DMS 273 (cell line): ENCODE data around the gene CNNM2.
"Not testable (repeated sequence)": the region's sequence is repeated elsewhere in the genome, so short reads cannot be mapped to it uniquely, and the experiment has no call there.

ENCODE experiments used
- DNase-seq: peaks from one replicate; lab custom pipeline; 2025; ENCODE audit not compliant: unreplicated experiment; lab: John Stamatoyannopoulos, UW

CNNM2 gene

DNA sequence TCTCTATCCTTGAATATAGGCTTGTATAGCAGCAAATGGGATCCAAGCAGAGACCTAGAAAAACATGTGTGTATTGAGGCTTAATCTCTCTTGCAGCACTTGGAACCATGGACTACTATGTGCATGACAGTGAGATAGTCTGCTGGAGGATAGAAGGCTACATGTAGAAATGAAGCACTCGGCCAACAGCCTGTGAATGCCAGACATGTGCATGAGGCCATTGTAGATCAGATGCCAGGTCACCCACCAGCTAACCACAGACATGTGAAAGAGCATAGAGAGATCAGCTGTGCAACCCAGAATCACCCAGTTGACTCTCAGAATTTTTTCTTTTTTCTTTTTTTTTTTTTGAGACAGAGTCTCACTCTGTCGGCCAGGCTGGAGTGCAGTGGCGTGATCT is 184.1 kb downstream of the CNNM2 start:
- no peak for DNase-seq

DNA sequence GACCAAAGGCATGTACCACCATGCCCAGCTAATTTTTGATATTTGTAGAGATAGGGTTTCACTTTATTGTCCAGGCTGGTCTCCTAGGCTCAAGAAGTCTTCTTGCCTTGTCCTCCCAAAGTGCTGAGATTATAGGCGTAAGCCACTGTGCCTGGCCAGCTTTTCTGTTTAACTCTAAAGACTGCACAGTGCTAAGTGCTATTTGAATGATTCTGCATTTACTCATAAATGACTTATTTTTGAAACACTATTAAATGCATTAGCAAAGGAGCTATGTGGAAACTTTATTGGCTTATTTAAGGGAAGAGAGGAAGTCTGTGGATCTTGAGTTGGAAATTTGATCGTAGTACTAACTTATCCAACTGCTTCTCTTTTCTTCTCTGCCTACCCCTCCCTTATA is 185.9 kb downstream of the CNNM2 start:
- DNase-seq = no peak

DNA sequence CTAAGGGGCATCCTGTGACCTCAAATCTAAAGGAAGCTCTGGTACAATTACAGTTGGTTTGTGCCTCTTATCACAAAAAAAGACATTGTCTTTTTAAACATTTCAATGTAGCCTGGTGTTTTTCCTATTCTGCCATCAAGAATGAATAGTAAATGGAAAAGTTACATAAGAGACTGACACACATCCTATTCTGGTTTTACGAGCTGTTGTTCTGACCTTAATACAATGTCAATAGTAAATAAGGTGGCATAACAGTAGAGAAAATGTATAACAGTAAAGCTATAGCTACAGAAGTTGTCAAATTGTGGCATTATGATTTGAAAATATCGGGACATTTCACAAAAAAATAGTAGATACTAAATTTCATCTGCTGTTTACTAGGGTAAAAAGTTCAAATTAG is 186.6 kb downstream of the CNNM2 start:
- no peak for DNase-seq

DNA sequence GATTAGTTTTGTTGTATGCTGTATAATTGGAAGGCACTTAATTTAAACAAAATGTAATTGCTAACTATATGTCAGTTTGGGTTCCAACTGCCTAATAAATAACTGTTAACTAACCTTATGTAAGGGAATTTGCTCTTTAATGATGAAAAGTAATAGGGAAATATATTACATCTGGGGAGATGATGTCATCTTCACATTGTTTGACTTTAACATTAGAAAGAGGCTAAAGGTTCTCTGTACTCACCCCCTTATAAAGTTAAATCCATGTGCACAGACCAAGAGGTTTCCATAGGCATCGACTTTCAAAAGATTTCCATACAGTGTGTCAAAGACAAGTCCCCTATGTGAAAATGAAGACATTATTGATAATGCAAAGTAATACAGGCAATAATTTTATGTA is 187.4 kb downstream of the CNNM2 start:
- DNase-seq = no peak

DNA sequence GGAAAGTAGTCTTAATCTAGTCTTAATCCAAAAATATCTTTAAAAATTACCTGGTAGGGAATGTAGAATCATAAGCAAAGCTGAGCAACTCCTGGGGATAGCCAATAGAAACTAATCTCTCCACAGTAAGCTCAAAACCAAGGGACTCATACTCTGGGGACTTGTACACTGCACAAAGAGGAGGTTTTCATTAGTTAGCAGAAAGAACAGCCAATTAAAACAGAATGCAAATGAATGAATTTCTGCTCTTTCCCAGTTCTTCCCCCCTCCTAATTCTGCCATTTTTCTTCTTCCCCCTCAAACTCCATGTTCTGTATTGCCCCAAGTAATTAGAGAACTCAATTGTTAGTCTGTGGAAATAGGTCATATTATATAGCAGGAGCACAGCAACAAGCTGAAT is 188.4 kb downstream of the CNNM2 start:
- DNase-seq = no peak

DNA sequence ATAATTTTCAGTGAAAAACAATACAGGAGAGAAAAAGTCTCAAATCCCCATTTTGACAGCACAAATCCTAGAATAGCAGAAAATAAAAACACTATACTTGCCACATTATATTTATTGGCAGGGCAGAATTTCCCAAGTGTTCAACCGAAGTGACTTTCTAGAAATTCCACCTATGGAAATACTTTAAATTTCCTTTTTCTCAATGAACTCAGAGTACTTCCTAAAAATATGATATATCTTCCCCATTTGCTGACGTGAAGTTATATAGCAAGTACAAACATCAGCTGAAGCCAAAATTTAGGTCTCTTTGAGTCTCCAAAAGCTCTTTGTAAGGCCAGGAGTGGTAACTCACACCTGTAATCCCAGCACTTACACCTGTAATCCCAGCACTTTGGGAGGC is 191.7 kb downstream of the CNNM2 start:
- no peak for DNase-seq

DNA sequence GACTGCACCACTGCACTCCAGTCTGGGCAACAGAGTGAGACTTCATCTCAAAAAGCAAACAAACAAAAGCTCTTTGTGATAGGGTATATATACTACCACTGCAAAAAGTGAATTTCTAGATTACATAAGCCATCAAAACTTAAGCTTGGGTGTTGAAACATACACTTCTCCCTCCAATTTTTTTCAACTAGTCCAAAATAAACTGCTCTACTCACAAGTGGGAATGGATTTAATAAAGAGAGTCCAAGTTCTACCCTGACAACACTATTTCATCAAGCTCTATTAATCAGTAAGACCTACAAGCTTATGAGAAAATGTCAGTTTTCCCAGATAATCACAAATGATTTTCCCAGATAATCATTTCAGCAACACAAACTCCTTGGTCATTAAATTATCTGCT is 192.3 kb downstream of the CNNM2 start:
- DNase-seq = no peak

DNA sequence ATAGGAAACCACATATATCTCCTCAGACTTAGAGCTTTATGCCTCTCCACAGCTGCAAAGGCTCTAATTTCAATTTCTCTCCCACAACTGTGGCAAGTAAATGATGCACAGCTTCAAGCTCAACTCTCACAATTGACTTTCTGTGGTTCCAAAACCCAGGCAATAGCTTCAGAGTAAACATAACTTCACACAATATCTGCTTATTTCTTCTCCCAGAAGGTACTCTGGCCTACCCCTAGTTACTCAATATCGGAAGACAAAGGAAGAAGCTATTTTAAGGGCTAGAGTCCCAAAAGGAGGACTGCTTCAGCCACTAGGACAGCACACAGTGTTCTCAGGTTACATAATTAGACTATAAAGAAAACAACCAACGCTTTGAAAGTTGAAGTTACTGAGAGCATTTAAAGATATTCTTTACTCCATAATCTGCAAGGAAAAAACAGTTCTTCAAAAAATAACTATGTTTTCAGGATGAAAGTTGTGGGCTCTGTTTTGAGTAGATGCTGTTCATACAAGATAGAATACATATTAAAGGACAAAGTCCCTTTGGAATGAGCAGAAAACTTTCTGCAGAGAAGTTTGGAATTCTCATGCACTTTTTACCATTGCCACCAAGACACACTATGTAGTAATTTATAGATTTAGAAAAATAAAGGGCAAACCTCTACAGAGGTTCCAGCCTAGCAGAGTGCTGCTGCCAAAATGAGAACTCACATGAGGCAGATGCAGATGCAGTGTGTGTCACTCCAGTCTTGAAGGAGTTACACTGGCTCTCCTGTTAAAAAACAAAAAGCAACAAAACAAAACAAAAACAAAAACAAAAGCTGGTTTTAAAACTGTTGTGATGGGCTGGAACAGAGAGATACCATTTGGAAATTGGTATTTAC is 193.2 kb downstream of the CNNM2 start:
- no peak for DNase-seq

DNA sequence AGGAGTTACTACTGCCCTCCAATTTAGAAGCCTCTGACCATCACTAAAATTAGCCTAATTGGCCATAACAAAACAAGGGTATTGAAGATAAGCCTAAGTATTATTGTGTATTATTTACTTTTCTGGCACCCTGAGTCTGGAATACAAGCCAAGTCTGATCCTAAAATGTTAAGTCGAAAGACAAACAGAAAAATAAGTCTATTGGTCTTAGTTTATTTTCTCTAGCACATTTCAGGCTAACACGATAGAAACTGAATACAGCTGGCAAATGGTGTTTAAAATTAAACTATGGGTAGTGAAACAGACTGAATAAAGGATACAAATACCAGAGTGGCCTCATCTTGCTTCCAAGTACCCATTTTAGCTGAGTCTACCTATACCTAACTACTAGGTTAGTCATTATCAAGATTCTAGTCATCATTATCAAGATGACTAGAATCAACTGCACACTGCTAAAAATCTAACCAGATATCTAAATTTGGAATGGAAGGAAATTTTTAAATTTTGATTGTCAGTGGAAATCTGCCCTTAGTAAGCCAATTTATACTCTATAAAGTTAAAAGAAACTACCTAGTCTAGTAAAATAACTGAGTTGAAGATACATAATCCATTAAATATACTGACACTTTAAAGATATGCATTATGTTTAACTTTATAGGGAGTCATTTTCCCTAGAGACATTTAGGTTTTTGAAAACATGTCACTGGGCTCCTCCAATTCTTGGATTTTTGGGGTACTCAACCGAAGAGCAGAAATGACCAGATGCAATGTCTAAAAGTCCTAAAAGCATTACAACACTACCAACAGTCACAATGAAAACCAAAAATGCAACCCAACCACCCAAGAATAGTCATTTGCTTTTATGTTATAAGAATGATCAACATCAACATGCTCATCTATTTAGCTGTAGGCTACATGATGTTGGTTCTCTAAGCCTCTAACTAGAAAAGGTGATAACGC is 194.1 kb downstream of the CNNM2 start:
- DNase-seq = no peak

DNA sequence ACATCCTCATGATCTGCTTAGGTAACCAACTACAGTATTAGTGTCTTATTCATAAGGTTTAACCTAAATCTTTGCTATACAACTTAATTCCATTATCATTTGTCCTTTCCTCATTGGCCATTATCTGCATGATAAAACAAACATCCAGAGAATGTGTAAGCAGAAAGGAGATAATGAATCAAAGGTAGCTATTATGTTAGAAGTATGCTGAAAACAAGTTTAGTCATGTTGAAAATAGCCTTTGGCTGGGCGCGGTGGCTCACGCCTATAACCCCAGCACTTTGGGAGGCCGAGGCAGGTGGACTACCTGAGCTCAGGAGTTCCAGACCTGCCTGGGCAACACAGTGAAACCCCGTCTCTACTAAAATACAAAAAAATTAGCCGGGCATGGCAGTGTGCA is 196.8 kb downstream of the CNNM2 start:
- no peak for DNase-seq

DNA sequence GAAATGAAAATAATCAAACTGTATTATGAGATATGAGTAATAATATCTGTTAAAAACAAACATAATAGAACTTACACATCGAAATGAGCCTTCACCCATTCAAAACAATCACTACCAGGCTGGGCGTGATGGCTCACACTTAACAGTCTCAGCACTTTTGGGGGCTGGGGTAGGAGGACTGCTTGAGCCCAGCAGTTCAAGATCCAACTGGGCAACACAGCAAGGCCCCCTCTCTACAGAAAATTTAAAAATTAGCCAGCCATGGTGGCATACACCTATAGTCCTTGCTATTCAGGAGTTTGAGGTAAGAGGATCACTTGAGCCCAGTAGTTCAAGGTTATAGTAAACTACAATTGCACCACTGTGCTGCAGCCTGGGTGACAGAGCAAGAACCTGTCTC is 199.2 kb downstream of the CNNM2 start:
- no peak for DNase-seq

DNA sequence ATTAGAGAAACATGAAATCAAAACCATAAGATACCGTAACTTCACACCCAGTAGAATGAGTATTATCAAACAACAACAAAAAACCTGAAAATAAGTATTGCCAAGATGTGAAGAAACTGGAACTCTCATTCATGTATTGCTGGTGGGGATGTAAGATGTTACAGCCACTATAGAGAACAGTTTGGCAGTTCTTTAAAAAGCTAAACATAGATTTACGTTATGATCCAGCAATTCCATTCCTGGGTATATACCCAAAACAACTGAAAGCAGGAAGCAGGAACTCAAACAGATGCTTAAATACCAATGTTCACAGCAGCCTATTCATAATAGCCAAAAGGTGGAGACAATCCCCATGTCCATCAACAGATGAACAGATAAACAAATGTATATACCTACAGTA is 202.5 kb downstream of the CNNM2 start:
- no peak for DNase-seq

DNA sequence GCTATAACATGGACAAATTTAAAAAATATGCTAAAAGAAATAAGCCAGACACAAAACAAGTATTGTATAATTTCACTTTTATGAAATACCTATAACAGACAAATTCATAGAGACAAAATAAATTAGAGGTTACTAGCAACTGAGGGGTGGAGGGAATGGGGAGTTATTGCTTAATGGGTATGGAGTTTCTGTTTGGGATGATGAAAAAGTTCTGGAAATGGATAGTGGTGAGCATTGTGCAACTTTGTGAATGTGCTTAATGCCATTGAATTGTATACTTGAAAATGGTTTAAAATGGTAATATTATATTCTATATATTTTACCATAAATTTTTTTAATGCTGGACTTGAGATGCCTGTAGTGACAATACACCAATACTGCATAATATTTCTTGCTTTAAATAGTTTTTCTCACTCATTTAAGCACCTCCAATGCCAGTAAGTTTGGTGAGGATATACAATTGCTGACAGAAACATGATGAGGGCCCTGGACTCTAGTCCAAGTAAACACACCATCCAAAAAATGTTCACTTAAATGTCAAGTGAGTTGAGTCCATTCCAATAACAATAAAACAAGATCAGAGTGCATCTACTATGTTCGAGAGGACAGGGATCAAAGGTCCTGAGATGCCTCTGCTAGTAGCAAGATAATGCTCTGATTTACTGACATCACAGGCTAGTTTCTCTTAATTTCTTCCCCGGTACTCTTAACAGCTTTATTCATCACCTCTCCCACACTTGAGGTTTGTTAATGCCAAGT is 203.1 kb downstream of the CNNM2 start:
- no peak for DNase-seq

DNA sequence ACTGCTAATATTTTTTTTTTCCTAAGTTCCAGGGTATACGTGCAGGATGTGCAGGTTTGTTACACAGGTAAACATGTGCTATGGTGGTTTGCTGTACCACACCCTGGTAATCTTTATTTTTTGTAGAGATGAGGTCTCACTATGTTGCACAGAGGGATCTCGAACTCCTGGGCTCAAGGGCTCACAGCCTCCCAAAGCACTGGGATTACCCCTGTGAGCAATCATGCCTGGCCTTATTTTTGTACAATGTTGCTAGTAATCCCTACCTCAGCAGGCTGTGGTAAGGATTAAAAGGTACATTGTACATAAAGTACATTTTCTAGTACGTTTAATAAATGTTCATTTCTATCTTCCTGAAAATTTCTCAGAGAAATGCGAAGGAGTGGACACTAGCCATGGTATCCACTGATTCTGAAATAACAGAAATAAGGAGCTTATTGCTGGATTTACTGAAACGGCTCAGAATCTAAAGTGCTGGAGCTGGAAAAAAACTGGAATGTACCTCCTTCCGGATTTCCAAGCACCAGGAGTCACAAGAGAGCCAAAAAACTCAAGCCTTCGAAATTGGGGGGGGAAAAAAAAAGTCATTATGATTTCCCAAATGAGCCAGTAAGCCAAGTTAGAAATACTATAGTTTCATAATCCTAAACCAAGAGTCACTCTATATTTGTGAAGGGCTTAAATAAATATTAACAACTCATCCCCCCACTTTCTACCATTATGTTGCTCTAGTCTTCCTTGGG is 205.4 kb downstream of the CNNM2 start:
- no peak for DNase-seq

DNA sequence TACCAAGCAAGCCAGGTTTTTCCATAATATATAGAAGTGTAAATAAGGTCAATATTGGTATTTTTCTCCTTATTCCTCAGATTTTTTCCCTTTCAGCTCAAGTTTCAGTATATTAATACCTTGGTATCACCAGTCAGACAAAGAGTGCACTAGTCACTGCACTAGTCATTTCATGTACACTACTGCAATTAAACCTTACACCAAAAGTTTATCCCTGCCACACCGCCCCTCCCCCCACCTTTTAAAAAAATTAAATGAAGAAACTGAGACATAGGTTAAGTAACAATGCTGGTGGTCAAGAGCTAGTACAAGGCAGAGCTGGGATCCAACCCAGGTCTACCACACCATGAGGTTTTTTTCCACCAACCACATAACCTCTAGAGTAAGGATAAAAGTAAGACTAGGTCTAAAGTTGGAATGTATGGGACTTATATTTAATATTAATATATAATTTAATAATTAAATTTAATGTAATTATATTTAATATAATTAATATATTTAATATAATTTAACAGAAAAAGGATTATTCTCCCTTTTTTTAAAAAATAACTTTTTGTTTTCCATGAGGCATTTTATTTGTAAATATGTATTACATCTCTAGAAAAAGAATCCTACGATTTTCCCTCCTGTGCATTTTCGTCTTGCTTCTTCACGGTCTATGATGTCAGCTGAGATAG is 206.5 kb downstream of the CNNM2 start:
- no peak for DNase-seq

DNA sequence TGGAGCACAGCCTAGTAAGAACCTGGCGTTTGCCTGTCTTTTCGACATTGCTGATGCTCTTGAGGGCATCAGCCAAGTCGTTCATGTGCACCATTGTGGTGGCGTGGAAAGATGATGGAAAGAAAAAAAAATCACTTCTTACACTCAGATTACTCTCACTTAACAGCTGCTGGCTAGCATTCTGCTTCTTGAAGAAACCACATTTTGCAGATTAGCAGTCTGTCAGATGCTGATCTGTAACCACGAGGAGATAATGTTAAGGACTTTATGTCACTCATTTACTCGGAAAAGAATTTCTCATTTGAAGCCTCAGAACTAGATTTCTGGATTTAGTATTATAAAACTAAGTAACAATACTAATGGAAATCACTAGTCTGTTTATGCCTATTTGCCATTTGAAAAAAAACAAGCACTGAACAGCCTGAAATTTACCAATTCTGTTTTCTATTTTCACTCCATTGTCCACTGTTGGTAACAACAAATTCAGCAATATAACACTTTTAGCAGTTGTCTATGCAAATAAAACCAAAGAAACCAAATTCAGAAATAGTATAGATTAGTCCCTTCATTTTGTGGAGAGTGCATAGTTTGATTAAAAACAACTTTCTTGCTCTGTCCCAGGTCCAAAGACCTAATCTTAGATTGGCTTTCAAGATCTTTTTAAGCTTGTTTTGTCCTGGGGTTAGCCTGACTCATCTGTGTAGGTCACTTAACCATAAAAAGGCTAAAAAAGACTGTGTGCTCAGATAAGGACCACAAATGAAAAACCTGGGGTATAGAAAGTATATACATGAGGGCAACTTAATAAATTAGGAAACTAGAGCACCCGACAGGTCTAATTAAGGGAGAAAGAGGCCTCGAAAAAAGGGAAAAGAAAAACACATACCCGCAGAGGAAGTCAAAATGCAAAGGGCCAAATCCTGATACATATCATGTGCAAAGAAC is 207.5 kb downstream of the CNNM2 start:
- no peak for DNase-seq

DNA sequence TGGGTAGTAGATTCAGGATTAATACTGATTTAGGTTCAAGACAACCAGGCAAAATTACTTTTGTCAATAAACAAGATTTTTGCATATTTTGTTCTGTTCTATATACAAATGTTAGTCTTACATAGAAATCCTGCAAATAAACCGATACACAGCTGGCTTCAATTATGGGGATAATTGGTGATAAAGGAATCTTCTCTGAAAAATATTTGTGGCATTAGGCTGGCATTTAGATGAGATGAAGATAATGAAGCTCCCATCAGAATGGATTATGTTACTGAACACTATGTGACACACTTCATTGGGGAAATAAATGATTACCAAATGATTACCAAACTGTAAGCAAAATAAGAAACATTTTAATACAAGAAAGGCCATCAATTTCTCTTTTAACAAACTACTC is 209.1 kb downstream of the CNNM2 start:
- DNase-seq = no peak

DNA sequence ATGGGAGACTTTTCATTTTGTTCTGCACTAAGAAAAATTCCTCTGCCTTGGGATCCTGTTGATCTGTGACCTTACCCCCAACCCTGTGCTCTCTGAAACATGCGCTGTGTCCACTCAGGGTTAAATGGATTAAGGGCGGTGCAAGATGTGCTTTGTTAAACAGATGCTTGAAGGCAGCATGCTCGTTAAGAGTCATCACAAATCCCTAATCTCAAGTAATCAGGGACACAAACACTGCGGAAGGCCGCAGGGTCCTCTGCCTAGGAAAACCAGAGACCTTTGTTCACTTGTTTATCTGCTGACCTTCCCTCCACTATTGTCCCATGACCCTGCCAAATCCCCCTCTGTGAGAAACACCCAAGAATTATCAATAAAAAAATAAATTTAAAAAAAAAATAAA is 212.1 kb downstream of the CNNM2 start:
- DNase-seq = not testable (repeated sequence)

DNA sequence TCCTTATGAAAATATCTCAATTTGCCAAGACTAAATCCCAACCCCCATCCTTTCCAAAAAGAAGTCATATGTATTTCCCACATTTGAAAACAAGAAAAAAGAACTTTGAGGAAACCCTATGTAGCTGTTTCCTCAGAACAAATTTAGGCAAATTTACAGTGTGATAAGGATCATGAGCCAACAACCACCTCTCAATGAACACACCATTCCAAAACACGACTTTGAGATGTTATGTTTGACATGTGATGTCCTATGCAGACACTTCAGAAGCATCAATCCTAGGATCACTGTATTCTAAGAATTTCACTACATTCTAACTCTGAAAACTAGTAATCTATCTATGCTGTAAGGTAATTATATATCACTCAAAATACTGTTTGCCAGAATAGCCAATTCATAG is 212.8 kb downstream of the CNNM2 start:
- DNase-seq = no peak
